Neural crest cell (in vitro differentiated cells): ENCODE data around the gene FIBP. TPM values are rescaled to one million over a fixed set of nuclear protein-coding genes. Genes with fewer than 3 reads are reported as not detected.

ENCODE experiments used
- DNase-seq: peaks from one replicate; pipeline ENCODE4 v3.0.0; 2021; ENCODE audit warnings: low read depth, mixed read lengths, low spot score
- H3K27ac Mint-ChIP-seq: one replicate; pipeline ENCODE4 v1.8.0; 2021; ENCODE audit warnings: mild to moderate bottlenecking, mixed read lengths; ENCODE audit not compliant: unreplicated experiment
- H3K27me3 Mint-ChIP-seq: 2 replicates; pipeline ENCODE4 v1.8.0; 2021; ENCODE audit warnings: low read depth, mild to moderate bottlenecking, mixed read lengths
- H3K36me3 Mint-ChIP-seq: 2 replicates; pipeline ENCODE4 v1.8.0; 2021; ENCODE audit warnings: low read depth, mild to moderate bottlenecking, mixed read lengths
- H3K4me1 Mint-ChIP-seq: 2 replicates; pipeline ENCODE4 v1.8.0; 2021; ENCODE audit warnings: mixed read lengths
- H3K4me3 Mint-ChIP-seq: one replicate; pipeline ENCODE4 v1.8.0; 2021; ENCODE audit warnings: mild to moderate bottlenecking, mixed read lengths
- H3K9me3 Mint-ChIP-seq: 2 replicates; pipeline ENCODE4 v1.8.0; 2021; ENCODE audit warnings: mixed read lengths
- CTCF ChIP-seq: fragments of 200-600 bp; sonication (generic); conservative IDR thresholded peaks from 2 replicates; pipeline ENCODE4 v1.5.0; 2021; ENCODE audit warnings: antibody characterized with exemption, mild to moderate bottlenecking
- total RNA-seq: library from RNA; stranded (reverse); gene quantifications from 2 replicates; pipeline ENCODE4 v1.2.1, GENCODE V29; 2021

FIBP gene
- total RNA-seq, 1 donor from 2014 or later, result 90.0 TPM

GRCh38 chr11:65872586-65873317 is 15.5 kb downstream of the FIBP start, which contains the start of gene EFEMP2:
Gene EFEMP2 (minus strand): TSS chr11:65872800. CDS start chr11:65872354, 446 bp downstream.
- peaks cover 31% of the 10 kb centered on the region for H3K4me1 Mint-ChIP-seq
- H3K36me3 Mint-ChIP-seq, result no peaks in the 10 kb centered on the region
- H3K27me3 Mint-ChIP-seq, result peaks cover 4% of the 10 kb centered on the region
- peak within 1 kb of the TSS; percentile 92 for H3K4me3 Mint-ChIP-seq
- no peaks in the 10 kb centered on the region for H3K9me3 Mint-ChIP-seq
- no peak for TF ChIP-seq CTCF
- DNase-seq, result no peak
- peak within 1 kb of the TSS; percentile 81 for H3K27ac Mint-ChIP-seq

- Mint-ChIP-seq H3K9me3 (no peaks in the 10 kb centered on the region), H3K4me1 (peaks cover 38% of the 10 kb centered on the region), H3K27ac (peak overlapping the region; percentile 6), H3K27me3 (peaks cover 4% of the 10 kb centered on the region), H3K36me3 (peaks cover 3% of the 10 kb centered on the region), H3K4me3 (peak overlapping the region; percentile 85)
- DNase-seq, result no peak
- no peak for TF ChIP-seq CTCF
These were observed 16.3 kb downstream of the FIBP start for GRCh38 chr11:65871811-65872548.

GRCh38 chr11:65870706-65871681 is 17.3 kb downstream of the FIBP start:
- Mint-ChIP-seq H3K4me3 (peak overlapping the region; percentile 85), H3K27me3 (peaks cover 4% of the 10 kb centered on the region), H3K27ac (peak overlapping the region; percentile 19), H3K9me3 (no peaks in the 10 kb centered on the region), H3K4me1 (peaks cover 38% of the 10 kb centered on the region), H3K36me3 (peaks cover 3% of the 10 kb centered on the region)
- TF ChIP-seq CTCF, result no peak
- DNase-seq, result no peak

GRCh38 chr11:65870307-65870658 is 18.0 kb downstream of the FIBP start:
- DNase-seq, result no peak
- Mint-ChIP-seq H3K4me1 (peaks cover 38% of the 10 kb centered on the region), H3K9me3 (no peaks in the 10 kb centered on the region), H3K27me3 (peaks cover 4% of the 10 kb centered on the region), H3K4me3 (peak overlapping the region; percentile 83), H3K36me3 (peaks cover 5% of the 10 kb centered on the region), H3K27ac (peak overlapping the region; percentile 63)
- no peak for TF ChIP-seq CTCF
